ENCODE data around the gene KIRREL3. TPM values are rescaled to one million over a fixed set of nuclear protein-coding genes. Genes with fewer than 3 reads are reported as not detected.

The KIRREL3 gene
- polyA plus RNA-seq, 1 of the 3 experiments (the other 2 are of a cell fraction) = 3.7 TPM

- Histone ChIP-seq H4K20me1 (ENCODE audit: insufficient read depth) (no peaks in the 10 kb centered on the region), H3K79me2 (ENCODE audit: insufficient read depth) (no peaks in the 10 kb centered on the region), H3K27me3 (ENCODE audit: insufficient read depth) (no peaks in the 10 kb centered on the region), H3K4me3 (ENCODE audit: low read depth in 2 of 2, low read length in 1 of 2) (no peak overlapping the region), H3K9me2 (no peaks in the 10 kb centered on the region), H3F3A (replicated peaks; ENCODE audit: insufficient read depth) (peaks cover 7% of the 10 kb centered on the region), H3K9ac (no peak overlapping the region), H3K4me2 (no peak overlapping the region), H3K4me1 (ENCODE audit: control insufficient read depth in 1 of 2, insufficient read depth in 2 of 2, low read depth in 1 of 2, low read length in 1 of 2) (peaks cover 0 to 20% of the 10 kb centered on the region in 2 experiments; a peak in 1 of 4 replicates), H2AFZ (ENCODE audit: low read depth) (no peak overlapping the region), H3K36me3 (replicated peaks in 1 of 2; ENCODE audit: control insufficient read depth in 1 of 2, insufficient read depth in 2 of 2, low read length in 1 of 2) (no peaks in the 10 kb centered on the region), H3K27ac (ENCODE audit: low read depth in 2 of 2, low read length in 1 of 2) (no peak overlapping the region), H3K9me3 (no peaks in the 10 kb centered on the region)
- DNase-seq = no peak
- CTCF ChIA-PET = interaction anchor here (0.6 to 7.8 kb wide), 46 partner anchors 9 to 1050 kb away, joined by 3 to 153 read pairs (median 5); no protein-coding TSS in a partner anchor
- POLR2A ChIA-PET = interaction anchor here (1.0 to 2.1 kb wide), 2 partner anchors 40 to 74 kb away, joined by 4 to 8 read pairs; no protein-coding TSS in a partner anchor
- no peak for TF ChIP-seq JUND (IDR thresholded peaks at IDR 0.05)
- TF ChIP-seq USF1 (IDR thresholded peaks at IDR 0.05; ENCODE audit: borderline replicate concordance, low read depth) = no peak
- no peak for TF ChIP-seq NRF1 (IDR thresholded peaks at IDR 0.05; ENCODE audit: low read depth, low read length)
- TF ChIP-seq RXRA (IDR thresholded peaks at IDR 0.05; ENCODE audit: borderline replicate concordance, low read depth) = no peak
- TF ChIP-seq USF2 (IDR thresholded peaks at IDR 0.05; ENCODE audit: borderline replicate concordance, low read depth, low read length) = no peak
- TF ChIP-seq GATA2 (CRISPR knock-in tag; IDR thresholded peaks at IDR 0.05) = no peak
- TF ChIP-seq FOSL2 (IDR thresholded peaks at IDR 0.05; ENCODE audit: borderline replicate concordance, low read depth) = no peak
- no peak for TF ChIP-seq PBX3 (IDR thresholded peaks at IDR 0.05)
- TF ChIP-seq EZH2phosphoT487 (IDR thresholded peaks at IDR 0.05; ENCODE audit: borderline replicate concordance, low read depth) = no peak
- TF ChIP-seq RFX5 (IDR thresholded peaks at IDR 0.05; ENCODE audit: low read length) = no peak
- TF ChIP-seq RCOR1 (IDR thresholded peaks at IDR 0.05; ENCODE audit: low read length) = no peak
- TF ChIP-seq SMC3 (IDR thresholded peaks at IDR 0.05; ENCODE audit: low read depth, low read length) = no peak
- TF ChIP-seq TCF12 (IDR thresholded peaks at IDR 0.05) = no peak
- no peak for TF ChIP-seq ELF1 (IDR thresholded peaks at IDR 0.05)
- no peak for TF ChIP-seq RAD21 (IDR thresholded peaks at IDR 0.05; ENCODE audit: low read length)
- no peak for TF ChIP-seq FOXM1 (IDR thresholded peaks at IDR 0.05; ENCODE audit: low read depth)
- no peak for TF ChIP-seq EP300 (IDR thresholded peaks at IDR 0.05; ENCODE audit: borderline replicate concordance in 1 of 2, low read depth in 1 of 2, low read length in 1 of 2)
- no peak for TF ChIP-seq MAX (IDR thresholded peaks at IDR 0.05; ENCODE audit: low read depth)
- WGBS (ENCODE audit: low lambda C conversion rate) = 48% methylated on average over 8 of the region's 22 CpGs
Observed at GRCh38 chr11:126440276-126440675, 560.3 kb downstream of the KIRREL3 start.

All from SK-N-SH (cell line).